Fibroblast of mammary gland (primary cell): ENCODE data around the gene B3GALNT2.
"Not testable (repeated sequence)": the region's sequence is repeated elsewhere in the genome, so short reads cannot be mapped to it uniquely, and the experiment has no call there.

Experiments
- DNase-seq: peaks from one replicate; pipeline ENCODE4 v3.0.0-alpha.2; 2010; ENCODE audit warnings: low read depth
- H3K4me3 ChIP-seq: 2 replicates; pipeline ENCODE4 v1.5.1; 2011; ENCODE audit warnings: low read depth, mild to moderate bottlenecking, low read length, moderate library complexity; ENCODE audit not compliant: control insufficient read depth
- TF ChIP-seq, protein P1 (sequence below): conservative IDR thresholded peaks from 2 replicates; pipeline ENCODE4 v1.5.1; 2011; ENCODE audit warnings: low read depth, low read length, inconsistent platforms; ENCODE audit not compliant: control insufficient read depth, insufficient read depth

B3GALNT2 gene

DNA sequence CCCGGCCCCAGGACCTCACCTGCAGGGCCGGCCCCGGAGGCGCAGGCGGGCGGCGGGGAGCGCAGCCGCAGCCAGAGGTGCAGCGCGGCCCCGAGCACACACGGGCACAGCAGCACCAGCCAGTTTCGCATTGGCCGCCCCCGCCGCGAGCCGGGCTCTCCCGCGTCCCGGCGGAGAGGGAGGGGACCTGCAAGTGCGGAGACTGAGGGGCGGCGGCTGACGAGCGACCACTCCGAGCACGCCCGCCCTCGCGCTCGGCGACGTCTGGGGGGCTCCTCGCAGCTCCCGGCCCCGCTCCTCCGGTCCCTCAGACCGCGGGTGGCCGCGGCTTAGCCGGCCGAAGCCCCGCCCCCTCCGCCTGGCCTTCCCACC is at the start of gene B3GALNT2:
Gene B3GALNT2, minus strand, starts transcription at position 331 of the 372 bp plus-strand sequence. Its CDS starts 200 bp downstream, at position 131.
- no peak for DNase-seq
- TF ChIP-seq, protein P1, sequence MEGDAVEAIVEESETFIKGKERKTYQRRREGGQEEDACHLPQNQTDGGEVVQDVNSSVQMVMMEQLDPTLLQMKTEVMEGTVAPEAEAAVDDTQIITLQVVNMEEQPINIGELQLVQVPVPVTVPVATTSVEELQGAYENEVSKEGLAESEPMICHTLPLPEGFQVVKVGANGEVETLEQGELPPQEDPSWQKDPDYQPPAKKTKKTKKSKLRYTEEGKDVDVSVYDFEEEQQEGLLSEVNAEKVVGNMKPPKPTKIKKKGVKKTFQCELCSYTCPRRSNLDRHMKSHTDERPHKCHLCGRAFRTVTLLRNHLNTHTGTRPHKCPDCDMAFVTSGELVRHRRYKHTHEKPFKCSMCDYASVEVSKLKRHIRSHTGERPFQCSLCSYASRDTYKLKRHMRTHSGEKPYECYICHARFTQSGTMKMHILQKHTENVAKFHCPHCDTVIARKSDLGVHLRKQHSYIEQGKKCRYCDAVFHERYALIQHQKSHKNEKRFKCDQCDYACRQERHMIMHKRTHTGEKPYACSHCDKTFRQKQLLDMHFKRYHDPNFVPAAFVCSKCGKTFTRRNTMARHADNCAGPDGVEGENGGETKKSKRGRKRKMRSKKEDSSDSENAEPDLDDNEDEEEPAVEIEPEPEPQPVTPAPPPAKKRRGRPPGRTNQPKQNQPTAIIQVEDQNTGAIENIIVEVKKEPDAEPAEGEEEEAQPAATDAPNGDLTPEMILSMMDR = no peak
- peak within 1 kb of the TSS; percentile 77 for H3K4me3 ChIP-seq

DNA sequence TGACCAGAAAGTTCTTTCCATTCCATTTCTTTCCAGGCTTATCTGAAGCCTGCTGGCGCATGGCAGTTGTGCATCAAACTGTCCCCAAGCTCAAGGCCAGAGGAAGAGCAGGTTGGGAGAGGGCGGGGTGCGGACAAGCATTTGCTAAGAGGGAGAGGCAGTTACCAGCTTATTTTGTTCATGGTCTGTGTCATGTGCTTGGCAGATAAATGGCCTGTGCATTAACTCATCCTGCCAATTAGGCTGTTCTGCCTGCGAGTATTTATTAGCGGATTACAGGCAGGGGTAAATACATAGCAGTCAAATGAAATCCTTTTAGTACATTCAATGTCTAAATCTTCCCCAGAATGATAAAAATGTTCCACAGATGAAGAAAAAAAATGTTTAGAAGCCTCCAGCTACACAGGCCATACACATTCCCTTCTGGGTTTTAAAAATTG is 48.9 kb upstream of the B3GALNT2 start:
- TF ChIP-seq, protein P1 = no peak
- H3K4me3 ChIP-seq = no peak overlapping the region
- DNase-seq = no peak

DNA sequence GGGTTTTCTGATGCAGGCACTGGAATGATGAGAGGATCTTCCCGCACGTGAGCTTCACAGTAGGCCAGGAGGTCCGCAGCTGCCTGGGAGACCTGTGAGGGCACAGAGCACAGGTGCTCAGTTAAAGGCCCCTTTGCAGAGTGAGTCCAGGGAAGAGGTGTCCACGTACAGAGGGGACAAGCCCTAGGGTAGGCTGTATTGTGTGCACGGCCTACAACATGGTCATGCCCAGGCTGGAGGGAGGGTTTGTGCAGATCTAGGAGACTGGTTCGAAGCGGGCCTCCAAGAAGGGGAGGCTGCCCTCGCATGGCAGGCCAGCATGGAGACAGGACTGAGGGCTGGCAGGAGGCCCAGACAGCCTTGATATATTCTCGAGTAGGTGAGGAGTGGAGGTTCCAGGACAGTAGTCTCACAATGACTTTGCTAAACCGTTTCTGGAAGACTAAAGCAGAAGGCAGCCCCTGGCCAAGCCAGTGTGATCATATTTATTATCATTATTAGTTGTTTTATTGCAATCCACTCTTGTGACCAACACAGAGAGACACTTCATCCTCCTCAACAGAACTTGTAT is 48.0 kb upstream of the B3GALNT2 start:
- DNase-seq = no peak
- TF ChIP-seq, protein P1 = no peak
- H3K4me3 ChIP-seq = no peak overlapping the region

GRCh38 chr1:235549351-235550139 is 45.3 kb upstream of the B3GALNT2 start:
- no peak overlapping the region for H3K4me3 ChIP-seq
- TF ChIP-seq, protein P1 = no peak
- DNase-seq = no peak

GRCh38 chr1:235546369-235547155 is 42.3 kb upstream of the B3GALNT2 start:
- H3K4me3 ChIP-seq, DNase-seq: not testable (repeated sequence)

- DNase-seq = no peak
- no peak overlapping the region for H3K4me3 ChIP-seq
- TF ChIP-seq, protein P1 = no peak
Measured at GRCh38 chr1:235545292-235545930, 41.2 kb upstream of the B3GALNT2 start.

GRCh38 chr1:235542845-235543244 is 38.6 kb upstream of the B3GALNT2 start:
- DNase-seq, H3K4me3 ChIP-seq: not testable (repeated sequence)
